ENCODE measurements around the gene SEMA4B. TPM values are rescaled to one million over a fixed set of nuclear protein-coding genes. Genes with fewer than 3 reads are reported as not detected.

SEMA4B gene
- total RNA-seq, 4 donors from 2014 or later: 63.2 to 147 (median 91.3) TPM

GRCh38 chr15:90265271-90266060 lies 64.3 kb downstream of the SEMA4B start, which contains the start of gene NGRN:
TSS of gene NGRN (plus strand) at chr15:90265672. CDS start at chr15:90265713, 41 bp downstream.
- H3K9me3 ChIP-seq: no peaks in the 10 kb centered on the region
- DNase-seq: peak; percentile 94 to 98 (median 95)
- H3K4me3 ChIP-seq: peak within 1 kb of the TSS; percentile 53 to 87 (median 78)
- no peaks in the 10 kb centered on the region for H3K27me3 ChIP-seq
- peak; percentile 87 to 92 for TF ChIP-seq POLR2A (IDR thresholded peaks at IDR 0.05)
- peak in 1 of 6 experiments; percentile 5 for TF ChIP-seq CTCF (IDR thresholded peaks at IDR 0.05)
- peaks cover 3 to 45% (median 11%) of the 10 kb centered on the region in 4 donors for H3K4me1 ChIP-seq
- peaks cover 0 to 2% (median 0%) of the 10 kb centered on the region in 3 donors for H3K36me3 ChIP-seq
- H3K27ac ChIP-seq: peak within 1 kb of the TSS; percentile 93 to 98 (median 96)

GRCh38 chr15:90266061-90266431 lies 64.9 kb downstream of the SEMA4B start:
- DNase-seq: peak in 2 of 3 donors; percentile 52 to 54
- TF ChIP-seq CTCF (IDR thresholded peaks at IDR 0.05): no peak
- no peak for TF ChIP-seq POLR2A (IDR thresholded peaks at IDR 0.05)
- H3K4me1 ChIP-seq: peaks cover 3 to 45% (median 11%) of the 10 kb centered on the region in 4 donors
- H3K27ac ChIP-seq: peak overlapping the region; percentile 93 to 98 (median 96)
- peaks cover 0 to 7% (median 0%) of the 10 kb centered on the region in 3 donors for H3K36me3 ChIP-seq
- no peaks in the 10 kb centered on the region for H3K9me3 ChIP-seq
- H3K27me3 ChIP-seq: no peaks in the 10 kb centered on the region
- peak overlapping the region; percentile 53 to 87 (median 78) for H3K4me3 ChIP-seq

- peaks cover 3 to 45% (median 11%) of the 10 kb centered on the region in 4 donors for H3K4me1 ChIP-seq
- H3K9me3 ChIP-seq: no peaks in the 10 kb centered on the region
- no peak for DNase-seq
- H3K27ac ChIP-seq: peak overlapping the region; percentile 93 to 98 (median 96)
- peaks cover 0 to 12% (median 0%) of the 10 kb centered on the region in 3 donors for H3K36me3 ChIP-seq
- H3K4me3 ChIP-seq: peak overlapping the region; percentile 53 to 87 (median 78)
- no peak for TF ChIP-seq CTCF (IDR thresholded peaks at IDR 0.05)
- TF ChIP-seq POLR2A (IDR thresholded peaks at IDR 0.05): no peak
- H3K27me3 ChIP-seq: no peaks in the 10 kb centered on the region
Measured at GRCh38 chr15:90266485-90266884, 65.4 kb downstream of the SEMA4B start.

GRCh38 chr15:90268415-90268814 lies 67.3 kb downstream of the SEMA4B start:
- no peaks in the 10 kb centered on the region for H3K9me3 ChIP-seq
- peak overlapping the region in 1 of 4 donors; percentile 77 for H3K4me3 ChIP-seq
- TF ChIP-seq POLR2A (IDR thresholded peaks at IDR 0.05) (no peak), CTCF (IDR thresholded peaks at IDR 0.05) (no peak)
- peaks cover 0 to 30% (median 0%) of the 10 kb centered on the region in 3 donors for H3K36me3 ChIP-seq
- no peak for DNase-seq
- peaks cover 3 to 32% (median 11%) of the 10 kb centered on the region in 4 donors for H3K4me1 ChIP-seq
- H3K27ac ChIP-seq: no peak overlapping the region
- no peaks in the 10 kb centered on the region for H3K27me3 ChIP-seq

- no peak overlapping the region for H3K27ac ChIP-seq
- peaks cover 0 to 43% (median 0%) of the 10 kb centered on the region in 3 donors for H3K36me3 ChIP-seq
- TF ChIP-seq CTCF (IDR thresholded peaks at IDR 0.05) (no peak), POLR2A (IDR thresholded peaks at IDR 0.05) (no peak)
- H3K4me3 ChIP-seq: no peak overlapping the region
- no peak for DNase-seq
- H3K9me3 ChIP-seq: no peaks in the 10 kb centered on the region
- H3K4me1 ChIP-seq: peaks cover 0 to 19% (median 10%) of the 10 kb centered on the region in 4 donors
- no peaks in the 10 kb centered on the region for H3K27me3 ChIP-seq
Measured at GRCh38 chr15:90270502-90271150, 69.5 kb downstream of the SEMA4B start.

Data from Peyer's patch (tissue), 4 donors.